ENCODE measurements around the gene ALOXE3.

DNA sequence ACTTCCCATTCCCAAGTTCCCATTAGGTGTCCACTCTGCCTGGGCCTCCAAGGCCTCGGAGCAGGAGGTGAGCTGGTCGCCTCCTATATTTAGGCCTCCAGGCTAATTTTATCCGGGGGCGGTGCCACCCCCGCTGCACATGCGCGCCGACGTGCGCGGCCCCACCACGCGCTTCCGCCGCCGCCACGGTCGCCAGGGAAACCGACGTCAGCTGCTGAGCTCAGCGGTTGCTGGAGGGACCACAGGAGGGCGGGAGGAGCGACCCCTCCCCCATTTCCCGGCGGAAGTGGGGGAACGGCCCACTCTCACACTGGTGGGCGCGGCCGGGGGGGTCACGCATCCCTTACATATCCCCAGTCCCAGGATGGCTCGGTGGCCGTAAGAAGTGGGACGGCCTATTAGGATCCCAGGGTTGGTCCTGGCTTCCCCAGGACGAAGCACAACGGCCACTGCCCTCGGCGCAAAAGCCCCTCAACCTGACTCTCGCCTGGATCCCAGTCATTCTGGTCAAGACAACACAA is 32.9 kb upstream of the ALOXE3 start:
- TF ChIP-seq GABPA (IDR thresholded peaks at IDR 0.05; ENCODE audit: borderline replicate concordance, insufficient read depth, low read length), result no peak
- TF ChIP-seq RAD21 (IDR thresholded peaks at IDR 0.05 in 1 of 2, conservative IDR thresholded peaks at IDR 0.05 in 1 of 2; ENCODE audit: low read depth in 2 of 2, low read length in 2 of 2), result no peak

Measured in H1 (cell line).